Vagina (tissue), 2 donors: ENCODE data around the gene WDFY2. TPM values are rescaled to one million over a fixed set of nuclear protein-coding genes. Genes with fewer than 3 reads are reported as not detected.
A peak's percentile ranks its signal among the peaks of the same experiment; 100 is the strongest.

Experiments used
- DNase-seq, 2 donors: peaks; one replicate each; pipeline ENCODE4 v3.0.0-alpha.2; 2017; ENCODE audit errors: extremely low spot score in 2 of 2
- H3K27ac ChIP-seq: fragments of 200-600 bp; sonication (generic); one replicate; pipeline ENCODE4 v1.5.1; 2019
- H3K27me3 ChIP-seq: fragments of 200-600 bp; sonication (generic); one replicate; pipeline ENCODE4 v1.5.1; 2019
- H3K36me3 ChIP-seq, 2 donors: fragments of 200-600 bp; sonication (generic); one replicate each; pipeline ENCODE4 v1.5.1; 2017 to 2019
- H3K4me1 ChIP-seq: fragments of 200-600 bp; sonication (generic); one replicate; pipeline ENCODE4 v1.5.1; 2019
- H3K4me3 ChIP-seq, 2 donors: fragments of 200-600 bp; sonication (generic); 1 replicate in 1 of 2; 2 replicates in 1 of 2; pipeline ENCODE4 v1.5.1; 2016 to 2019
- H3K9me3 ChIP-seq: fragments of 200-600 bp; sonication (generic); one replicate; pipeline ENCODE4 v1.5.1; 2019
- CTCF ChIP-seq, 3 experiments: fragments of 450-650 bp in 2 of 3; fragments of 200-600 bp in 1 of 3; sonication (generic) in 1 of 3; IDR thresholded peaks; one replicate each; pipeline ENCODE4 v1.5.1; 2017 to 2019; ENCODE audit warnings: antibody characterized with exemption in 3 of 3, mild to moderate bottlenecking in 2 of 3, moderate library complexity in 2 of 3
- POLR2A ChIP-seq, 2 donors: fragments of 450-650 bp; IDR thresholded peaks; one replicate each; pipeline ENCODE4 v1.6.1; 2017; ENCODE audit warnings: antibody characterized with exemption in 2 of 2, mild to moderate bottlenecking in 2 of 2, moderate library complexity in 2 of 2
- POLR2AphosphoS5 ChIP-seq, 2 donors: sonication (generic); formaldehyde crosslinking; IDR thresholded peaks; one replicate each; pipeline ENCODE4 v1.9.0; 2017; ENCODE audit warnings: antibody characterized with exemption in 2 of 2, mild to moderate bottlenecking in 2 of 2, low read depth in 1 of 2; ENCODE audit not compliant: insufficient read depth in 1 of 2
- intact Hi-C: fragments of 100-400 bp; cut with DNase I; formaldehyde crosslinking; loops from one replicate; pipeline ENCODE4 v1.15.1; 2023
- total RNA-seq: library from RNA; depleted of rRNA; stranded (reverse); fragments of >200 nt; gene quantifications from one replicate; pipeline ENCODE4 v1.2.3, GENCODE V29; 2016

WDFY2 gene
- total RNA-seq, 1 donor from 2014 or later: 26.3 TPM

DNA sequence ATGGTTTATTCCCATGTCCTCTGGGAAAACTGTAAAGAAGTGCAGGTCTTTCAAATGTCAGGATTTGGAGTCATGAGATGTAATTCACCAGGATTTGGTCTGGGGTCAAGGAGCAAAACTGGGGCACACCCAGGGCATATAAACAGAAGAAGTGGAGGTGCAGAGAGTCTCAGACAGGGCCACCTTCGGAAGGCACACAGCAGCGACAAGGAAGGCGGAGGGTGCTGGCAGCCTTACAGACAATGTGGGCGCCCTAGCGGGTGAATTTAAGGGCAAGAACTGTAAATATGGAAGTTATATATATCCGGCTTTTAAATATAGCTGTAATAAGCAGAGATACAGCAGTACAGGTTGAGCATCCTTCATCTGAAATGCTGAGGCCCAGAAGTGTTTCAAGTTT lies 188.5 kb downstream of the WDFY2 start:
- intact Hi-C loops: no loop called here
- Histone ChIP-seq H3K4me1 (peaks cover 27% of the 10 kb centered on the region), H3K9me3 (no peaks in the 10 kb centered on the region), H3K36me3 (no peaks in the 10 kb centered on the region), H3K27me3 (no peaks in the 10 kb centered on the region), H3K4me3 (no peak overlapping the region), H3K27ac (no peak overlapping the region)
- TF ChIP-seq POLR2AphosphoS5 (IDR thresholded peaks at IDR 0.05; ENCODE audit: insufficient read depth in 1 of 2, low read depth in 1 of 2): no peak
- no peak for TF ChIP-seq POLR2A (IDR thresholded peaks at IDR 0.05)
- no peak for TF ChIP-seq CTCF (IDR thresholded peaks at IDR 0.05)
- DNase-seq: peak in 1 of 2 donors; percentile 83

GRCh38 chr13:51773515-51773914 lies 189.3 kb downstream of the WDFY2 start:
- Histone ChIP-seq H3K9me3 (no peaks in the 10 kb centered on the region), H3K4me3 (no peak overlapping the region), H3K4me1 (peaks cover 27% of the 10 kb centered on the region), H3K27me3 (no peaks in the 10 kb centered on the region), H3K36me3 (no peaks in the 10 kb centered on the region), H3K27ac (no peak overlapping the region)
- TF ChIP-seq POLR2AphosphoS5 (IDR thresholded peaks at IDR 0.05; ENCODE audit: insufficient read depth in 1 of 2, low read depth in 1 of 2): no peak
- TF ChIP-seq CTCF (IDR thresholded peaks at IDR 0.05): no peak
- no peak for TF ChIP-seq POLR2A (IDR thresholded peaks at IDR 0.05)
- DNase-seq: peak in 1 of 2 donors; percentile 83
- intact Hi-C loops: no loop called here

DNA sequence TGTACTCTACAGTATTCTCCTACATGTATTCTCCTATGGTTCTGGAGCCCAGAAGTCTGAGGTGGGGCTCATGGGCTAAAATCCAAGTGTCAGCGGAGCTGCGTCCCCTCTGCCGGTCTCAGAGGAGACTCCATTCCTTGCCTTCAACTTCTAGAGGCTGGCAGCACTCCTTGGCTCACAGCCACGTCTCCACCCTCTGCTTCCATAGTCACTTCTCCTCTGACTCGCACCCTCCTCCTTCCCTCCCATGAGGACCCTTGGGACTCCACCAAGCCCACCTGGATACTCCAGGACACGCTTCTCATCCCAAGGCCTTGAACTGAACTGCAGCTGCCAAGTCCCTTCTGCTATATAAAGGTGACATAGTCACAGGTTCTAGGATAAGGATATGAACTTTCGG lies 191.9 kb downstream of the WDFY2 start:
- H3K4me1 ChIP-seq: peaks cover 3% of the 10 kb centered on the region
- H3K36me3 ChIP-seq: no peaks in the 10 kb centered on the region
- intact Hi-C loops: no loop called here
- H3K9me3 ChIP-seq: no peaks in the 10 kb centered on the region
- H3K27me3 ChIP-seq: no peaks in the 10 kb centered on the region
- no peak for DNase-seq
- TF ChIP-seq POLR2A (IDR thresholded peaks at IDR 0.05) (no peak), CTCF (IDR thresholded peaks at IDR 0.05) (no peak), POLR2AphosphoS5 (IDR thresholded peaks at IDR 0.05; ENCODE audit: insufficient read depth in 1 of 2, low read depth in 1 of 2) (no peak)
- H3K27ac ChIP-seq: no peak overlapping the region
- no peak overlapping the region for H3K4me3 ChIP-seq

DNA sequence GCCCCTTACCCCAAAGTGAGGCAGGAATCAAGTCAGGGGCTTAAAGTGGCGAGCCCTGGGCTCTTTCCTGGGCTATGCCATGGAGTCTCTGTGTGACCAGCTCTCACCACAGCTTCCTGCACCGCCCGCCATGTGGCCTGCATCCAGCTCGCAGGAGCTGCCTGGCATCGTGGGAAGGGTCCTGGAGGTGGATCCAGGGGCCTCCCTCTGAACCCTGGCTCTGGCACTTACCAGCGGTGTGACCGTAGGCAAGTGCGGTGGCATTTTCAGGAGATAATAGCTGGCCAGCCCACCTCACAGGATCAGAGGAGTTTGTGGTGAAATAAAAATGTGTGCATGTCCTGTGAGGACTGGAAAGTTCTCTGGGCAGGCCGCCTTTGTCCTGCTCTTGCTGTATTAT lies 193.7 kb downstream of the WDFY2 start:
- TF ChIP-seq POLR2A (IDR thresholded peaks at IDR 0.05): no peak
- TF ChIP-seq CTCF (IDR thresholded peaks at IDR 0.05): no peak
- TF ChIP-seq POLR2AphosphoS5 (IDR thresholded peaks at IDR 0.05; ENCODE audit: insufficient read depth in 1 of 2, low read depth in 1 of 2): no peak
- no peaks in the 10 kb centered on the region for H3K9me3 ChIP-seq
- no peaks in the 10 kb centered on the region for H3K36me3 ChIP-seq
- no peaks in the 10 kb centered on the region for H3K27me3 ChIP-seq
- no peak overlapping the region for H3K4me3 ChIP-seq
- H3K27ac ChIP-seq: no peak overlapping the region
- DNase-seq: no peak
- intact Hi-C loops: no loop called here
- H3K4me1 ChIP-seq: no peaks in the 10 kb centered on the region

DNA sequence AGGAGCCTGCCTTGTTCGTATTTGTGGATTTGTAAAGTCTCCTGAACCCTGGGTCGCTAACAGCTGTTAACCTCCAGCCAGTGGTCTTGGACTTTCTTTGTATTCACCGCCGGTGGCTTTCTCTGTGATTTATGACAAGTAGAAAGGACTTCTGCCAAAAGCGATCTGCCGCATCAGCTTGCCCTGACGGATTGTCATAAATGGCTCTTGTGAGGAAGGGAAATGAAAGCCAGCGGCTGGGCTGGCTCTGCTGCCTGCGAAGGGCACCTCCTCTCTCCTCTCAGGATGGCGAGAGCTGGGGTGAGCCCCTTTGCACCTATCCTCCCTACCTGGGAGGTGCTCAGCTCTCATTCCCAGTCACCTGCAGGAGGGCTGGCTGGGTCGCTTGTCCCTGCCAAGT lies 194.1 kb downstream of the WDFY2 start:
- Histone ChIP-seq H3K36me3 (no peaks in the 10 kb centered on the region), H3K4me1 (no peaks in the 10 kb centered on the region), H3K4me3 (no peak overlapping the region), H3K27ac (no peak overlapping the region), H3K27me3 (no peaks in the 10 kb centered on the region), H3K9me3 (no peaks in the 10 kb centered on the region)
- no peak for DNase-seq
- intact Hi-C loops: no loop called here
- TF ChIP-seq CTCF (IDR thresholded peaks at IDR 0.05) (no peak), POLR2AphosphoS5 (IDR thresholded peaks at IDR 0.05; ENCODE audit: insufficient read depth in 1 of 2, low read depth in 1 of 2) (no peak), POLR2A (IDR thresholded peaks at IDR 0.05) (no peak)
